Keratinocyte (primary cell): ENCODE results near the gene KREMEN2.

Experiments used
- EZH2 ChIP-seq: IDR thresholded peaks from one replicate; pipeline ENCODE4 v1.6.1; 2012; ENCODE audit warnings: inconsistent platforms, mild to moderate bottlenecking, low read length, moderate library complexity
- TF ChIP-seq, protein P1 (sequence below), 3 experiments: IDR thresholded peaks in 1 of 3; conservative IDR thresholded peaks in 1 of 3; optimal IDR thresholded peaks in 1 of 3; 2 replicates in 2 of 3; 3 replicates in 1 of 3; pipeline versions ENCODE3 to v1.5.1; 2011; ENCODE audit warnings: low read length in 3 of 3, mild to moderate bottlenecking in 3 of 3, moderate library complexity in 2 of 3, control low read depth in 1 of 3, inconsistent platforms in 1 of 3; ENCODE audit not compliant: insufficient read depth in 2 of 3; ENCODE audit errors: extremely low read depth in 1 of 3

DNA sequence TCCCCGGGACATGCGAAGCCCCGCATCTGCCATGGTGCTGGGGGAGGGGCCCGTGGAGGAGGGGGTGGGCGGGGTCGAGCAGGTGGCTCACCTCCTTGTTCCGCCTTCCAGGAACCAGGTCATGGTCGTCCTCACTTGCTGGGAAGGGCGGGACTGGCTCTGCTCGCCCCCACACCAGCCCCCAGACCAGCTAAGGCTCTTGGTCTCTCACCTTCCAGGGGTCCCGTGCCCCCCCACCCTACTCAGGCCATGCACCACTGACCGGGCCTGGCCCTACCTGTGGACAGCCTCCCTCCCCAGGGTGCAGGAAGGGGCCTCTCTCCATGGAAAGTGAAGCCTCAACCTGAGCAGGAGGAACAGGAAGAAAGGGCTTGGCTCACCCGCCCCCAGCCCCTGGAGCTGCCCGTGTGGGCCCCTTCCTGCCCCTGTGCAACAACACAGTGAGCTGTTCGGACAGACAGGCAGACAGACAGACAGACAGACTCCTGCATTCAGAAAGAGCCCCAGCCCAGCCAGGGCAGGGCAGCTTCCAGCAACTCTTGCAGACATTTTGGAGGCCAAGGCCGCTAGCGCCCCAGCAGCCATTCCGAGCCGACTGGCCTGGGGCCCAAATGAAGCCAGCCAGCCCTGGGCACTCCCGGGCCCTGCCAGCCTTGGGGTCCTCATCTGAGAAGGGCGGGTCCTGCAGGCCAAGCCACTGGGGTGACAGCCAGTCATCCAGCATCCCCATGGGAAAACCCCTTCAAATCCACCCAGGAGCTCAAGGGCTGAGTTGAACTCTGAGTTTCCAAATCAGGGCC lies 8.1 kb upstream of the KREMEN2 start:
- TF ChIP-seq, protein P1, sequence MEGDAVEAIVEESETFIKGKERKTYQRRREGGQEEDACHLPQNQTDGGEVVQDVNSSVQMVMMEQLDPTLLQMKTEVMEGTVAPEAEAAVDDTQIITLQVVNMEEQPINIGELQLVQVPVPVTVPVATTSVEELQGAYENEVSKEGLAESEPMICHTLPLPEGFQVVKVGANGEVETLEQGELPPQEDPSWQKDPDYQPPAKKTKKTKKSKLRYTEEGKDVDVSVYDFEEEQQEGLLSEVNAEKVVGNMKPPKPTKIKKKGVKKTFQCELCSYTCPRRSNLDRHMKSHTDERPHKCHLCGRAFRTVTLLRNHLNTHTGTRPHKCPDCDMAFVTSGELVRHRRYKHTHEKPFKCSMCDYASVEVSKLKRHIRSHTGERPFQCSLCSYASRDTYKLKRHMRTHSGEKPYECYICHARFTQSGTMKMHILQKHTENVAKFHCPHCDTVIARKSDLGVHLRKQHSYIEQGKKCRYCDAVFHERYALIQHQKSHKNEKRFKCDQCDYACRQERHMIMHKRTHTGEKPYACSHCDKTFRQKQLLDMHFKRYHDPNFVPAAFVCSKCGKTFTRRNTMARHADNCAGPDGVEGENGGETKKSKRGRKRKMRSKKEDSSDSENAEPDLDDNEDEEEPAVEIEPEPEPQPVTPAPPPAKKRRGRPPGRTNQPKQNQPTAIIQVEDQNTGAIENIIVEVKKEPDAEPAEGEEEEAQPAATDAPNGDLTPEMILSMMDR (optimal IDR thresholded peaks at IDR 0.05 in 1 of 3, IDR thresholded peaks at IDR 0.05 in 1 of 3, conservative IDR thresholded peaks at IDR 0.05 in 1 of 3; ENCODE audit: extremely low read depth in 1 of 3, insufficient read depth in 2 of 3, low read length in 3 of 3), result no peak
- no peak for TF ChIP-seq EZH2
